ENCODE measurements around the gene SLC25A43.

Gene SLC25A43

GRCh38 chrX:119398587-119398973 lies 556 bp upstream of the SLC25A43 start:
- TF ChIP-seq CTCF (conservative IDR thresholded peaks at IDR 0.05), result no peak
- peak overlapping the region; percentile 60 for H3K27ac ChIP-seq

- no peak for TF ChIP-seq CTCF (conservative IDR thresholded peaks at IDR 0.05)
- H3K27ac ChIP-seq, result peak overlapping the region; percentile 60
These were observed 601 bp downstream of the SLC25A43 start for GRCh38 chrX:119399772-119400101.

- no peak for TF ChIP-seq CTCF (conservative IDR thresholded peaks at IDR 0.05)
- no peak overlapping the region for H3K27ac ChIP-seq
These were observed 2.4 kb downstream of the SLC25A43 start for GRCh38 chrX:119401569-119401968.

GRCh38 chrX:119402588-119402987 lies 3.5 kb downstream of the SLC25A43 start:
- no peak for TF ChIP-seq CTCF (conservative IDR thresholded peaks at IDR 0.05)
- H3K27ac ChIP-seq, result no peak overlapping the region

DNA sequence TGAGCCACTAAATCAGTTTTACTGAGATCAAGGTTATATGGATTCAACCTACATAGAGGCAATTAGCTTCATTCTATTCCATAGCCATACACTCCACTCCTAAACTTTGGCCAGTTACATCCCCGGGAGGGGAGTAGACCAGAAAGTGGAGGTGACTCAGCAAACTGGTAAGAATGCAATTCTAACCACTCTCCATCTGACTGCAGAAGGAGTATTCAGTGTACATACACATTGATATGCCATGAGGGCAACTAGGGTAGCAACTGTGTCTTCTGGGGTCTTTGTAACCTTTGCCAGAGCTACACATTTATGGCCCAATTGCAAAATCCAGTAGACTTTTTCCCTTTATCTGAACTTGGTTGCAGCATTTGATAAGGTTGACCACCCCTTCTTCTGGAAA lies 7.6 kb downstream of the SLC25A43 start:
- H3K27ac ChIP-seq, result no peak overlapping the region
- no peak for TF ChIP-seq CTCF (conservative IDR thresholded peaks at IDR 0.05)

DNA sequence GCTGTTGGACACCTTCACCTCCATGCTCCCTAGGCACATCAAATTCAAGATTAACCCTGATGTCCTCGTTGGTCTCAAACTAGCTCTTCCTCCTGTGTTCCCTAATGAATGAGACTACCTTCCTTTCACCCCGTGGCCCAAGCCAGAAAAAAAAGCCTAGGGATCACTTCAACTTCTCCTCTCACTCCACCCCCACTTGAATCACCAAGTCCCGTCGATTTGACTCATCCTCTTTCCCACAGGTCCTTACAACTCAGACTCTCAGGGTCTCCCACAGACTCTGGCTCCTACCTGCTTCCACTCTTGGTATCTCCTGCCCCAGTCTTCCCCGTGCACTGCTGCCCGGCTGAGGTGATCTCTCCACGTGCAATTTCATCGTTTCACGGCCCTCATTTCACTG lies 8.5 kb downstream of the SLC25A43 start:
- no peak for TF ChIP-seq CTCF (conservative IDR thresholded peaks at IDR 0.05)
- H3K27ac ChIP-seq, result no peak overlapping the region

- H3K27ac ChIP-seq, result no peak overlapping the region
- no peak for TF ChIP-seq CTCF (conservative IDR thresholded peaks at IDR 0.05)
These were observed 11.1 kb downstream of the SLC25A43 start for GRCh38 chrX:119410027-119410819.

Measured in VCaP (cell line).